ENCODE data around the gene PIGZ. TPM values are rescaled to one million over a fixed set of nuclear protein-coding genes. Genes with fewer than 3 reads are reported as not detected.
A peak's percentile ranks its signal among the peaks of the same experiment; 100 is the strongest.

PIGZ gene
- total RNA-seq, 1 donor from 2014 or later, result 0.63 TPM

DNA sequence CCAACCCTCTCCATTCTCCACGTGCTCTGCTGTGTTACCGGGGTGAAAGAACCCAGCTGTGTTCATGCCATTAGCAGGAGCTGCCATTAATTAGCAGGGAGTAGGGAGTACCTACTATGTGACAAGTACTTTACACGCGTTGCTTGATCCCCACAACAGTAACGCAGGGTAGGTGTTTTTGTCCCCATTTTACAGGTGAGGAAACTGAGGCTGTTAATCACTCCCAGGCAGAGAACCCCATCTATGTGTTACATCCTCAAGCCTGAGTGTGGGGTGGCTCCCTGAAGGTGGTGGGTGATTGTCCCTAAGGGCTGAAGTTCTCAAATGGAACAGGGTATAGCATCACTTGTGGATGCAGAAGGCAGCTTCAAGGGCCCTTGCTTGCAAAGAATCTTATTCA, 38.2 kb upstream of the PIGZ start:
- no peak overlapping the region for H3K4me3 ChIP-seq (ENCODE audit: low read depth, low read length)
- TF ChIP-seq, protein P1, sequence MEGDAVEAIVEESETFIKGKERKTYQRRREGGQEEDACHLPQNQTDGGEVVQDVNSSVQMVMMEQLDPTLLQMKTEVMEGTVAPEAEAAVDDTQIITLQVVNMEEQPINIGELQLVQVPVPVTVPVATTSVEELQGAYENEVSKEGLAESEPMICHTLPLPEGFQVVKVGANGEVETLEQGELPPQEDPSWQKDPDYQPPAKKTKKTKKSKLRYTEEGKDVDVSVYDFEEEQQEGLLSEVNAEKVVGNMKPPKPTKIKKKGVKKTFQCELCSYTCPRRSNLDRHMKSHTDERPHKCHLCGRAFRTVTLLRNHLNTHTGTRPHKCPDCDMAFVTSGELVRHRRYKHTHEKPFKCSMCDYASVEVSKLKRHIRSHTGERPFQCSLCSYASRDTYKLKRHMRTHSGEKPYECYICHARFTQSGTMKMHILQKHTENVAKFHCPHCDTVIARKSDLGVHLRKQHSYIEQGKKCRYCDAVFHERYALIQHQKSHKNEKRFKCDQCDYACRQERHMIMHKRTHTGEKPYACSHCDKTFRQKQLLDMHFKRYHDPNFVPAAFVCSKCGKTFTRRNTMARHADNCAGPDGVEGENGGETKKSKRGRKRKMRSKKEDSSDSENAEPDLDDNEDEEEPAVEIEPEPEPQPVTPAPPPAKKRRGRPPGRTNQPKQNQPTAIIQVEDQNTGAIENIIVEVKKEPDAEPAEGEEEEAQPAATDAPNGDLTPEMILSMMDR (conservative IDR thresholded peaks at IDR 0.05; ENCODE audit: low read depth, low read length), result no peak
- no peak for DNase-seq (ENCODE audit: low read depth)

DNA sequence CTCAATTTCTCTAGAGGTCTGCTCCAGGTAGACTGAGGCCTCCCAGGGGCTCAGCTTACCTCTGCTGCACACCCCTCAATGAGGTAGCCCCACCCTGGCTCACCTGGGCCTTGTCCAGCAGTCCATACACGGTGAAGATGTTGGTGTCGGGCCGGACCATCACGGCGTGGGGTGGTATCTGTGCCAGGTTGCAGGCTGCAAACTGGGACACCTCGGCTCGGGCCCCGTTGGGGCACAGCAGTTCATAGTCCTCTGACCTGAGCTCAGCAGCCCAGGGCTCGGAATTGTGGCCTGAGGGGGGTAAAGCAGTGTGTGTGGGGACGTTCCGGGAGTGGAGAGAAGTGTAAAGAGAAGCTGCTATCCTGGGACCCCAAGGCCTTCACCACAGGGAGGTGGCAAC, 37.8 kb upstream of the PIGZ start:
- H3K4me3 ChIP-seq (ENCODE audit: low read depth, low read length), result no peak overlapping the region
- no peak for DNase-seq (ENCODE audit: low read depth)
- TF ChIP-seq, protein P1 (conservative IDR thresholded peaks at IDR 0.05; ENCODE audit: low read depth, low read length), result no peak

DNA sequence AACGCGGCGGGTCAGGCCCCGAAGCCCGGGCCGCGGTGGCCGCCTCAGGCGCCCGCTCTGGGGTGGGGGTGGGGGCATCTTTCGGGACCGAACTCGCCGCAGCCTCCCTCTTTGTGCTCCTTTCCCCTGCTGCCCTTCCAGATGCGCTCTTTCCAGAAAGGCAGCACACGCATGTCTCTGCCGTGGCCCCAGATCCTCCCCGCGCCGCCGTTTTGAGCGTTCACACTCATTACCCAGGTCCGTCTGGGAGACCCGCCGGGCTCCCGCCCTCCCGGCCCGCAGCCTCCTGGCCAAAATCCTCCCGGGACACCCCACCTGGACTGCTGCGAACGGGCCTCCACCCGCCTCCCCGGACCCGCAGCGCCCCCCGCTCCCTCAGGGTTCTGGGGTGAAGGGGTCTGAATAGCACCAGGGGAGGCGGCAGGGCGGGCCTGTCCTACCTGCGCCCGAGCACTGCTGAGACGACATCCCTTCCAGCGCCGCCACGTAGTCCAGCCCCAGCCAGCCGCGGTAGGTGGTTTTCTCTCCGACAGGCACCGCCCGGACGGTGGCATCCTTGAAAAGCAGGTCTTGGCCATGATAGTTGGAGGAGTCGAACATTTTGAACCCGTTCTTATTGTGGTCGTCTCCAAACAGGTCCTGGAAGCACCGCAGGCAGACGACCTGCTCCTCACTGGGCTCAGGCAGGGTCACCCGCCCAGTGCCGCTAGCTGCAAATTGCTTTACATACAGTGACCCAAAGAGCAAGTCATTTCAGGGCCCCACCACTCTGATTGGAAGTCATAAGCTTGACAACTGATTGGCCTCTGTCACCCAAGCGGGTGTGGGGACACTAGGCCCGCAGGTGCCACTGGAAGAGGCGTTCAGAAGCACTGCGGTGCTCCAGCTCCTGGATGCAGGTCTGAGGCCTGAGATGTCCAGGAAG, 35.1 kb upstream of the PIGZ start:
- TF ChIP-seq, protein P1 (conservative IDR thresholded peaks at IDR 0.05; ENCODE audit: low read depth, low read length), result no peak
- DNase-seq (ENCODE audit: low read depth), result no peak

DNA sequence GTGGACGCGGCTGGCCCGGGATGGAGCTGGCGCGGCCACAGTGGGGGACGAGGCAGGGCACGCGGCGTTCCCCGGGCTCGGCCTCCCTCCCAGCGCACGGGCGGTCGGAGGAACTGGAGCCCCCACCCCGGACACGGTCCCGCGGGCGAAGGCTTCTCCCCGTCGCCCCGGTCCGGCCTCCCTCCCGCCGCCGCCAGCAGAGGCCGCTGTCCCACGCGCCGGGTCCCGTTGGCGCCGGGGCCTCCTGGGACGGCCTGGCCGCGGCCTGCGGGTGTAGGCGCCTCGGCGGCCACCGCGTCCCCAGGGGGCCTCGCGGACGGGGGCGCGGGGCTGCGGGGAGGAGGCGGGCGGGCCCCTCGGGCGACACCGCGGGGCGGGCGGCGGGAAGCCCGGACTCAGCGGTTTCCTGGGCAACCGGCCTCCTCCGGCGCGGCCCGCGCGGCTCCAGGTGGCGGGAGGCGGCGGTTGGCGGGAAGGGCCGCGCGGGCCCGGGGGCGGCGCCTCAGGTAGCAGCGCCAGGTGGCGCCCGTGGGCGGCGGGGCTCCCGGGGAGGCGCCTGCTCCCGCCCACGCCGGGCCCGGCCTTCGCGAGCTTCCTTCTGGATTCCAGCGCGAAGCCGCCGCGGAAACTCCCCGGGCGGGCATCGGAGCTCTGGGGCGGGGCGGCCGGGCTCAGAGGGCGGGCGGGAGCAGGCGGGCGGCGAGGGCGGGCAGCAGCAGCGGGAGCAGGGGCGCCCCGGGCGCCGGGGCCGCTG, 34.2 kb upstream of the PIGZ start:
- peak overlapping the region; percentile 57 for H3K4me3 ChIP-seq (ENCODE audit: low read depth, low read length)
- TF ChIP-seq, protein P1 (conservative IDR thresholded peaks at IDR 0.05; ENCODE audit: low read depth, low read length), result peak; percentile 58
- DNase-seq (ENCODE audit: low read depth), result no peak

More for the DNA sequence above, 35.1 kb upstream of the PIGZ start:
- H3K4me3 ChIP-seq (ENCODE audit: low read depth, low read length), result peak overlapping the region; percentile 57

DNA sequence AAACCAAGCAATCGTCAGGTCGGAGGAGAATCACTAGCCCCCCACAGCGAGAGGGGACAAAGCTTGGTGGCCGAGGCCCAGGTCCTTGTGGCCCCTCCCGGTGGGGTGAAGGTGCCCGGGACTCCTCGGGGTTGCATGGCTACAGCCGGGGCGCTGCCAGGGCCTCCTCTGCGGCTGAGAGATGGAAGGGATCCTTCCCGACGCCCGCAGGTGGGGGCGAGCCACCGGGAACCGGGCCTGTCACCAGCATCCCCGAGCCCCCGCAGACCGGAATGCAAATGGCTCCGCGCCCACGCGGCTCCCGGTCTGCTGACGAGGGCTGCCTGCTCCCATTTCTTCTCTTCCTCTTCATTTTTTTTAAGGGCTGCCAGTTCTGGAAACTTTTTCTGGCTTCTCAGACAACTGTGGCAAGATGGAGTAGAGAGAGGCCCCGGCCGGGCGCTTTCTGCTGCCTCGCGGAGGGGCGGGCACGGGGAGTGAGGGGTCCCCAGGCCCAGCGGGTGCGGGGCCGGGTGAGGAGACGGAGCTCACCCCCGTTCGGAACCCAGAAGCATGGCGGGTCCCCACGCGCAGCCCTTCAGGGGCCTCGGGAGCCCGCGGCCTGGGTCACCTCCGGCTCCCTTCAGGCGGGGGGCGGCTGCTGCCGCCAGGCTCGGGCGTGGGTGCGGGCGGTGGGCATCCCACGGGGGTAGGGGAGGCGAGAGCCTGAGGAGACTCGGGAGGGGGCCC, 33.5 kb upstream of the PIGZ start:
- TF ChIP-seq, protein P1 (conservative IDR thresholded peaks at IDR 0.05; ENCODE audit: low read depth, low read length), result no peak
- H3K4me3 ChIP-seq (ENCODE audit: low read depth, low read length), result peak overlapping the region; percentile 57
- DNase-seq (ENCODE audit: low read depth), result no peak

DNA sequence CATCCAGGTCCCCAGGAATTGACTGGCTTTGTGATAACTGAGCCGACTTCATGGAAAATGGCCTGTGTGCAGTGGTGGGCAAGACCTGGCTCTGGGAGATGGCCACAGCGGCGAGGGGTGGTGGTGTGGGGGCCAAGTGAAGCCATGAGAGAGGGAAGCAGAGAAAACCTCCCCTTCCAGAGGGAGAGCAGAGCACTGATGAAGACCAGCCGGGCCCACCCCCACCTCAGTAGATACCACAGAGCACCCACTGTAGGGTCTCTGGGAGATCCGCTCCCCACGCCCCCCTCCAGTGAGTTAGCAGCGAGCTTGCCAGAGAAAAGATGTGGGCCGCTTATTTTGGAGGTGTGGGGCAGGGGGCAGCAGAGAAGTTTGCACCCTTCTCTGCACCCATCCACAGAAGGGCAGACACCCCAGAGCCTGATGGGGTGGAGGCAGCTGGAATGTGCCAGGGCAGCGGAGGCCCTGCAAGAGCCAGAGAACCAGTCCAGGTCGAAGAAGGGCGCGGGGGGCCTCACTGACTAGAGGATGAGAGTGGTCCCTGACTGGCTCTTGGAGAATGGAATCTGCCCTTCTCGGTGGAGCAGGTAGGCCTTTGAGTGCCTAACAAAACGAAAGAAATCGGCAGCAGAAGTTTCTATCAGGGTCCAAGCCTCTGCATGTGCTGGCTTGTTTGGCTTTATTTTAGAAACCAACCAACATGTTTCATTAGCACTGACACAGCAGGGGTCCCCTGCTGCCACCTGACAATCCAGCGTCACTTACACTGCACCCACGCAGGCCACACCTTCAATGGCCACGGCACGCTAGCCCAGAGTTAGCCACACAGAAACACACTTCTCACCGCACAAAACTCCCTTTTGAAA, 32.7 kb upstream of the PIGZ start:
- no peak overlapping the region for H3K4me3 ChIP-seq (ENCODE audit: low read depth, low read length)
- TF ChIP-seq, protein P1 (conservative IDR thresholded peaks at IDR 0.05; ENCODE audit: low read depth, low read length), result no peak
- no peak for DNase-seq (ENCODE audit: low read depth)

Data from epithelial cell of proximal tubule (primary cell).